T-helper 2 cell treated with Interferon-gamma antibody and Interleukin-4, amounts not matched to agents 5 μg/mL and 100 μg/mL, for 36 hours (primary cell): ENCODE measurements around the gene FTSJ1.
"Not testable (repeated sequence)": the region's sequence is repeated elsewhere in the genome, so short reads cannot be mapped to it uniquely, and the experiment has no call there.

Experiments
- DNase-seq: peaks from one replicate; pipeline ENCODE4 v3.0.0; 2021; ENCODE audit warnings: low spot score
- H3K27ac Mint-ChIP-seq: one replicate; pipeline ENCODE4 v1.8.0; 2021; ENCODE audit warnings: mild to moderate bottlenecking, mixed read lengths
- H3K27me3 Mint-ChIP-seq: one replicate; pipeline ENCODE4 v1.8.0; 2021; ENCODE audit warnings: low read depth, mixed read lengths
- H3K36me3 Mint-ChIP-seq: one replicate; pipeline ENCODE4 v1.8.0; 2021; ENCODE audit warnings: low read depth, mixed read lengths
- H3K4me1 Mint-ChIP-seq: one replicate; pipeline ENCODE4 v1.8.0; 2021; ENCODE audit warnings: low read depth, mixed read lengths
- H3K4me3 Mint-ChIP-seq: one replicate; pipeline ENCODE4 v1.8.0; 2022; ENCODE audit warnings: mild to moderate bottlenecking, moderate library complexity, mixed read lengths
- H3K9me3 Mint-ChIP-seq: one replicate; pipeline ENCODE4 v1.8.0; 2021; ENCODE audit warnings: mixed read lengths

The FTSJ1 gene

DNA sequence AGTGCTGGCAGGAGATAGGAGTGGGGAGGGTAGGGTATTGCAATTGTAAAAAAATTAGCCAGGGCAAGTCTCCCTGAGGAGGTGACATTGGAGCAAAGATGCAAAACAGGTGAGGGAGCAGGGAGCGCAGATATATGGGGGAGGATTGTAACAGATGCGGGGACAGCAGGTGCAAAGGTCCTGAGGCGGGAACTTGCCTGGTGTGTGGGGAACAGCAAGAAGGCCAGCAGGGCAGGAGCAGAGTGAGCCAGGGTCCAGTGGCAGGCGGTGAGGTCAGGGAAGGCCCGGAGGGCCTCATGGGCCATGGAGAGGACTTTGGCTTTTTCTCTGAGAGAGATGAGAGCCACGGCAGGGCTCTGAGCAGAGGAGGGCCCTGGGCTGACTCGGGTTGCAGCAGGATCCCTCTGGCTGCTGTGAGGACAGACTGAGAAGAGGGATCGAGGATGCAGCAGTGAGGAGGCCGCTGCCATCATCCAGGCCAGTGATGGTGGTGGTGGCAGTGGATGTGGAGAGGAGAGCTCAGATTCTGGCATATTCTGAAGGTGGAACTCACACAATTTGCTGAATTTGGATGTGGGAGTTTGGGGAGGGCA, 39.0 kb downstream of the FTSJ1 start:
- Mint-ChIP-seq H3K27me3 (no peaks in the 10 kb centered on the region), H3K27ac (no peak overlapping the region), H3K36me3 (peaks cover 20% of the 10 kb centered on the region), H3K4me1 (peaks cover 18% of the 10 kb centered on the region), H3K4me3 (no peak overlapping the region), H3K9me3 (no peaks in the 10 kb centered on the region)
- no peak for DNase-seq

DNA sequence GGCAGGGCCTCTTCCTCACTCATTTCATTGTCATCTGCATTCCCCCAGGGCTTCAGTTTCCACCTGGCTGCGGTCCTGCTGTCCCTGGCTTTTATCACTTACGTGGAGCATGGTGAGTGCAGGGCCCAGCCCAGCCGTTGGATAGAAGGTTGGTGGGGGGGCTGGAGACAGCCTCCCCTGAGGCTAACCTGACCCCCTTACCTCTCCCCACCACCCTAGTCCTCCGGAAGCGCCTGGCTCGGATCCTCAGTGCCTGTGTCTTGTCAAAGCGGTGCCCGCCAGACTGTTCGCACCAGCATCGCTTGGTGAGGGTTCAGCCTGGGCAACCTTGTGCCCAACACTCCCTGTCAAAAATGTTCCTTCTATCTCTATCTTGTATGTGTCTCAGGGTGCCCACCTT, 39.8 kb downstream of the FTSJ1 start:
- Mint-ChIP-seq H3K27ac (no peak overlapping the region), H3K4me3 (no peak overlapping the region), H3K27me3 (no peaks in the 10 kb centered on the region), H3K4me1 (peaks cover 20% of the 10 kb centered on the region), H3K36me3 (peaks cover 23% of the 10 kb centered on the region), H3K9me3 (no peaks in the 10 kb centered on the region)
- no peak for DNase-seq

DNA sequence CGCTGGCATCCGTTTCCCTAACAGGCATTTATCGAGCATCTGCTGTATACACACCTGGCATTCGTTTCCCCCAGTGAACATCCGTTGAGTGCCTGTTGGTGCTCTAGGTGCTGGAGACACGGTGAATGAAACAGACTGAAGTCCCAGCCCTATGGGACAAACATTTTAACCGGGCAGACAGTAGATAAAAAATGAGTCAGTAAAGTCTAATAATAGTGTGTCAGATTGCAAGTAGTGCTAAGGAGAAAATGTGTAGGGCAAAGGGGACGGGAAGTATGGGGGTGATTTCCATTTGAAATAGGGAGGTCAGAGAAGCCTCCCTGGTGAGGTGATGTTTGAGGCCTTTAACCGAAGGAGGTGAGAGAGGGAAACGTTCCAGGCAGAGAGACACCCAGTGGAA, 40.3 kb downstream of the FTSJ1 start:
- Mint-ChIP-seq H3K27me3 (no peaks in the 10 kb centered on the region), H3K4me1 (peaks cover 21% of the 10 kb centered on the region), H3K9me3 (no peaks in the 10 kb centered on the region), H3K27ac (peak overlapping the region; percentile 28), H3K4me3 (no peak overlapping the region), H3K36me3 (peaks cover 24% of the 10 kb centered on the region)
- no peak for DNase-seq

- no peak overlapping the region for H3K4me3 Mint-ChIP-seq
- H3K27me3 Mint-ChIP-seq = no peaks in the 10 kb centered on the region
- peaks cover 20% of the 10 kb centered on the region for H3K4me1 Mint-ChIP-seq
- H3K9me3 Mint-ChIP-seq = no peaks in the 10 kb centered on the region
- no peak for DNase-seq
- no peak overlapping the region for H3K27ac Mint-ChIP-seq
- peaks cover 22% of the 10 kb centered on the region for H3K36me3 Mint-ChIP-seq
Measured at GRCh38 chrX:48516987-48517386, 41.0 kb downstream of the FTSJ1 start.

- not testable (repeated sequence) for DNase-seq, H3K27me3 Mint-ChIP-seq, H3K9me3 Mint-ChIP-seq, H3K4me3 Mint-ChIP-seq
- Mint-ChIP-seq H3K36me3 (peaks cover 26% of the 10 kb centered on the region), H3K4me1 (peaks cover 24% of the 10 kb centered on the region), H3K27ac (peak overlapping the region; percentile 62)
Measured at GRCh38 chrX:48519481-48519880, 43.5 kb downstream of the FTSJ1 start.

GRCh38 chrX:48520455-48520854, 44.5 kb downstream of the FTSJ1 start:
- peak overlapping the region; percentile 95 for H3K4me3 Mint-ChIP-seq
- no peak for DNase-seq
- H3K4me1 Mint-ChIP-seq = peaks cover 26% of the 10 kb centered on the region
- peak overlapping the region; percentile 98 for H3K27ac Mint-ChIP-seq
- H3K27me3 Mint-ChIP-seq = no peaks in the 10 kb centered on the region
- no peaks in the 10 kb centered on the region for H3K9me3 Mint-ChIP-seq
- peaks cover 24% of the 10 kb centered on the region for H3K36me3 Mint-ChIP-seq

- Mint-ChIP-seq H3K9me3 (no peaks in the 10 kb centered on the region), H3K27me3 (no peaks in the 10 kb centered on the region), H3K4me1 (peaks cover 26% of the 10 kb centered on the region), H3K36me3 (peaks cover 24% of the 10 kb centered on the region), H3K4me3 (peak overlapping the region; percentile 95), H3K27ac (peak overlapping the region; percentile 98)
- no peak for DNase-seq
Measured at GRCh38 chrX:48520976-48521352, 45.0 kb downstream of the FTSJ1 start.

- Mint-ChIP-seq H3K27ac (peak within 1 kb of the TSS; percentile 98), H3K4me3 (peak within 1 kb of the TSS; percentile 95), H3K36me3 (peaks cover 26% of the 10 kb centered on the region), H3K9me3 (no peaks in the 10 kb centered on the region), H3K4me1 (peaks cover 27% of the 10 kb centered on the region), H3K27me3 (no peaks in the 10 kb centered on the region)
- DNase-seq = peak; percentile 94
Measured at GRCh38 chrX:48521353-48522243, 45.6 kb downstream of the FTSJ1 start, which contains the start of gene EBP. EBP (plus strand) TSS chrX:48521808; CDS start chrX:48523772, 1,964 bp downstream.

DNA sequence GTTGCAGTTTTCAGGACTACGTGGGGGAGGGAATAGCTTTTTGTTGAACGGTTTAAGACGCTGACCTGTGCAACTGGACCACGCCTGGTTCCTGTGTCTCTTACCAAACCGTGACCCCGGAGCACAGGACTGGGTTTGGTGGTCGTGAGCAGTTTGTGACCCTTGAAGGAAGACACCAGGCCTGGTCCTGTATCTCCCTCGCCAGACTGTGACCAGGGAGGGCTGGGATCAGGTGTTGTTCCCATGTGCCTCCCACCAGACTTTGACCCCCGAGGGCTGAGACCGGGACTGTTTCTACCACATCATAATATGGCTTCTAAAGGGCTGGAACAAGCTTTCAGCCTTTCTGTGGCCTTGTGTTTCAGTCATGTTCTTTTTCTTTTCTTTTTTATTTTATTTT, 46.3 kb downstream of the FTSJ1 start:
- H3K4me3 Mint-ChIP-seq = peak overlapping the region; percentile 95

DNA sequence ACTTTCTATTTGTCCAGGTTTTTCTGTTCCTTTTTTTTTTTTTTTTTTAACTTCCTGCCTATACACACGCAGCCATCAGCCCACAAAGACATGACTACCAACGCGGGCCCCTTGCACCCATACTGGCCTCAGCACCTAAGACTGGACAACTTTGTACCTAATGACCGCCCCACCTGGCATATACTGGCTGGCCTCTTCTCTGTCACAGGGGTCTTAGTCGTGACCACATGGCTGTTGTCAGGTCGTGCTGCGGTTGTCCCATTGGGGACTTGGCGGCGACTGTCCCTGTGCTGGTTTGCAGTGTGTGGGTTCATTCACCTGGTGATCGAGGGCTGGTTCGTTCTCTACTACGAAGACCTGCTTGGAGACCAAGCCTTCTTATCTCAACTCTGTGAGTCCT, 47.7 kb downstream of the FTSJ1 start:
- H3K9me3 Mint-ChIP-seq = no peaks in the 10 kb centered on the region
- peak overlapping the region; percentile 57 for H3K27ac Mint-ChIP-seq
- H3K4me3 Mint-ChIP-seq = peak overlapping the region; percentile 95
- no peaks in the 10 kb centered on the region for H3K27me3 Mint-ChIP-seq
- peaks cover 45% of the 10 kb centered on the region for H3K36me3 Mint-ChIP-seq
- DNase-seq = no peak
- peaks cover 31% of the 10 kb centered on the region for H3K4me1 Mint-ChIP-seq

More for the DNA sequence above, 46.3 kb downstream of the FTSJ1 start:
- H3K27me3 Mint-ChIP-seq = no peaks in the 10 kb centered on the region
- H3K9me3 Mint-ChIP-seq = no peaks in the 10 kb centered on the region
- no peak for DNase-seq
- peaks cover 29% of the 10 kb centered on the region for H3K4me1 Mint-ChIP-seq
- peaks cover 32% of the 10 kb centered on the region for H3K36me3 Mint-ChIP-seq
- peak overlapping the region; percentile 98 for H3K27ac Mint-ChIP-seq

DNA sequence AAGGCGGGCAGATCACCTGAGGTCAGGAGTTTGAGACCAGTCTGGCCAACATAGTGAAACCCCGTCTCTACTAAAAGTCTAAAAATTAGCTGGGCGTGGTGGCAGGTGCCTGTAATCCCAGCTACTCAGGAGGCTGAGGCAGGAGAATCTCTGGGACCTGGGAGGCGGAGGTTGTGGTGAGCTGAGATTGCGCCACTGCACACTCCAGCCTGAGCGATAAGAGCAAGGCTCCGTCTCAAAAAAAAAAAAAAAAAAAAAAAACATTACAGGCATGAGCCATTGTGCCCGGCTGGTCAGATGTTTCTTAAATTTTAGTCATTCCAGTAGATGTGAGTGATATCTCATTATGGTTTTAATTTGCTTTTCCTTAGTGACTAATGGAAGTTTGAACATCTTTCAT, 49.9 kb downstream of the FTSJ1 start:
- H3K9me3 Mint-ChIP-seq, DNase-seq, H3K27me3 Mint-ChIP-seq, H3K27ac Mint-ChIP-seq: not testable (repeated sequence)
- H3K4me3 Mint-ChIP-seq = peak overlapping the region; percentile 78
- H3K36me3 Mint-ChIP-seq = peaks cover 48% of the 10 kb centered on the region
- peaks cover 16% of the 10 kb centered on the region for H3K4me1 Mint-ChIP-seq

GRCh38 chrX:48530736-48531135, 54.7 kb downstream of the FTSJ1 start:
- H3K4me3 Mint-ChIP-seq = no peak overlapping the region
- H3K4me1 Mint-ChIP-seq = peaks cover 23% of the 10 kb centered on the region
- H3K36me3 Mint-ChIP-seq = peaks cover 49% of the 10 kb centered on the region
- no peak overlapping the region for H3K27ac Mint-ChIP-seq
- no peaks in the 10 kb centered on the region for H3K9me3 Mint-ChIP-seq
- H3K27me3 Mint-ChIP-seq = no peaks in the 10 kb centered on the region
- DNase-seq = no peak

DNA sequence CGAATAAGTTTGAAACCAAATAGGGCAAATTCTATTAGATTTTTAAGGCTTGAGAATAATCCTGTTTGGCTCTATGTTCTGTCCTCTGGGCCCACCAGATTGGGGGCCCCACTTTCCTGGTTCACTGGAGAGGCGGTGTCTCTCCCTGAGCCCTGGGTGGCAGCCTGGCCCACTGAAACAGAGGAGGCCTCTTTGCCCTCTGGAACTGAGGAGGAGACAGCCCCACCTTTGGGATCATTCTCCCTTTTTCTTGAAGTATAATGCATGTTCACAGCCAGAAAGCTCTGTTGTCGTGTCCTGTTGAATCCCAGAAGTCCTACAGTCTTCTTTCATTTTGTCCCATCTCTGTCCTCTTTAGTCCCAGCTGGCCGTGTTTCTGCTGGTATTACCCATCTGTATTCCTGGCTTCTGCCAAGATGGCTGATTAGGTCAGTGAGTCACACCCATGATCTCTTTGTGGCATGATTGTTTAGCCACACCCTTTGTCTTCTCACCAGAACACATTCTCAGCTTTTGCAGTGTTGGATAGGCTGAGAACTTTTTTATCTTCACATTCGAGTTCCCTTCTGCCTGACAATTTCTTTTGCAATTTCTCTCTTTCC, 55.5 kb downstream of the FTSJ1 start:
- peak overlapping the region; percentile 89 for H3K27ac Mint-ChIP-seq
- H3K4me3 Mint-ChIP-seq = peak overlapping the region; percentile 30
- no peak for DNase-seq

GRCh38 chrX:48532161-48532560, 56.2 kb downstream of the FTSJ1 start:
- Mint-ChIP-seq H3K36me3 (peaks cover 38% of the 10 kb centered on the region), H3K4me3 (no peak overlapping the region), H3K4me1 (peaks cover 19% of the 10 kb centered on the region), H3K27me3 (no peaks in the 10 kb centered on the region), H3K9me3 (no peaks in the 10 kb centered on the region), H3K27ac (peak overlapping the region; percentile 89)
- DNase-seq = no peak

More for the DNA sequence above, 55.5 kb downstream of the FTSJ1 start:
- Mint-ChIP-seq H3K27me3 (no peaks in the 10 kb centered on the region), H3K9me3 (no peaks in the 10 kb centered on the region), H3K4me1 (peaks cover 22% of the 10 kb centered on the region), H3K36me3 (peaks cover 43% of the 10 kb centered on the region)
